ENCODE results near the gene NAALADL2. TPM values are rescaled to one million over a fixed set of nuclear protein-coding genes. Genes with fewer than 3 reads are reported as not detected.

NAALADL2 gene
- polyA plus RNA-seq, 1 donor from 2014 or later: 1.6 TPM

- no peak overlapping the region for H3K4me2 ChIP-seq (ENCODE audit: low read length)
- no peaks in the 10 kb centered on the region for H3K79me2 ChIP-seq (replicated peaks; ENCODE audit: insufficient read depth, low read length)
- TF ChIP-seq CTCF (IDR thresholded peaks at IDR 0.05; ENCODE audit: poor library complexity, severe bottlenecking): no peak
- no peak for TF ChIP-seq EZH2 (IDR thresholded peaks at IDR 0.05; ENCODE audit: borderline replicate concordance, insufficient read depth, low read length, poor library complexity, severe bottlenecking)
- no peak for TF ChIP-seq TAF1 (IDR thresholded peaks at IDR 0.05; ENCODE audit: low read depth)
- TF ChIP-seq REST (IDR thresholded peaks at IDR 0.05; ENCODE audit: borderline replicate concordance): no peak
- no peak for TF ChIP-seq RAD21 (conservative IDR thresholded peaks at IDR 0.05)
- TF ChIP-seq SMC3 (conservative IDR thresholded peaks at IDR 0.05; ENCODE audit: poor library complexity): no peak
- TF ChIP-seq MXI1 (conservative IDR thresholded peaks at IDR 0.05; ENCODE audit: poor library complexity, severe bottlenecking): no peak
- TF ChIP-seq EP300 (conservative IDR thresholded peaks at IDR 0.05; ENCODE audit: poor library complexity, severe bottlenecking): no peak
- no peak for TF ChIP-seq POLR2AphosphoS5 (IDR thresholded peaks at IDR 0.05)
- no peak overlapping the region for H3K4me3 ChIP-seq (ENCODE audit: low read length)
- H3K27ac ChIP-seq (ENCODE audit: low read length): no peak overlapping the region
- no peak overlapping the region for H2AFZ ChIP-seq (ENCODE audit: low read depth, low read length)
- H4K20me1 ChIP-seq (ENCODE audit: insufficient read depth): no peaks in the 10 kb centered on the region
- H3K27me3 ChIP-seq (ENCODE audit: insufficient read depth, low read depth, low read length): no peaks in the 10 kb centered on the region
- no peaks in the 10 kb centered on the region for H3K36me3 ChIP-seq (ENCODE audit: insufficient read depth, low read length)
- no peaks in the 10 kb centered on the region for H3F3A ChIP-seq (ENCODE audit: insufficient read depth, low read length, poor library complexity, severe bottlenecking)
- no peak overlapping the region for H3K9ac ChIP-seq (ENCODE audit: low read length)
- no peaks in the 10 kb centered on the region for H3K9me2 ChIP-seq (ENCODE audit: insufficient read depth, low read length)
- H3K9me3 ChIP-seq (ENCODE audit: low read length): no peaks in the 10 kb centered on the region
These were observed 552.8 kb downstream of the NAALADL2 start for GRCh38 chr3:175411946-175412345.

GRCh38 chr3:175413926-175414325 lies 554.8 kb downstream of the NAALADL2 start:
- H3K9me3 ChIP-seq (ENCODE audit: low read length): no peaks in the 10 kb centered on the region
- H3K9me2 ChIP-seq (ENCODE audit: insufficient read depth, low read length): no peaks in the 10 kb centered on the region
- H3K4me3 ChIP-seq (ENCODE audit: low read length): no peak overlapping the region
- H4K20me1 ChIP-seq (ENCODE audit: insufficient read depth): no peaks in the 10 kb centered on the region
- no peaks in the 10 kb centered on the region for H3K36me3 ChIP-seq (ENCODE audit: insufficient read depth, low read length)
- no peaks in the 10 kb centered on the region for H3K79me2 ChIP-seq (replicated peaks; ENCODE audit: insufficient read depth, low read length)
- H3K27me3 ChIP-seq (ENCODE audit: insufficient read depth, low read depth, low read length): no peaks in the 10 kb centered on the region
- no peak overlapping the region for H3K27ac ChIP-seq (ENCODE audit: low read length)
- no peak for TF ChIP-seq RAD21 (conservative IDR thresholded peaks at IDR 0.05)
- no peak for TF ChIP-seq CTCF (IDR thresholded peaks at IDR 0.05; ENCODE audit: poor library complexity, severe bottlenecking)
- no peak for TF ChIP-seq REST (IDR thresholded peaks at IDR 0.05; ENCODE audit: borderline replicate concordance)
- no peak for TF ChIP-seq MXI1 (conservative IDR thresholded peaks at IDR 0.05; ENCODE audit: poor library complexity, severe bottlenecking)
- TF ChIP-seq SMC3 (conservative IDR thresholded peaks at IDR 0.05; ENCODE audit: poor library complexity): no peak
- no peak for TF ChIP-seq POLR2AphosphoS5 (IDR thresholded peaks at IDR 0.05)
- TF ChIP-seq TAF1 (IDR thresholded peaks at IDR 0.05; ENCODE audit: low read depth): no peak
- TF ChIP-seq EP300 (conservative IDR thresholded peaks at IDR 0.05; ENCODE audit: poor library complexity, severe bottlenecking): no peak
- H2AFZ ChIP-seq (ENCODE audit: low read depth, low read length): no peak overlapping the region
- H3K9ac ChIP-seq (ENCODE audit: low read length): no peak overlapping the region
- no peaks in the 10 kb centered on the region for H3F3A ChIP-seq (ENCODE audit: insufficient read depth, low read length, poor library complexity, severe bottlenecking)
- H3K4me2 ChIP-seq (ENCODE audit: low read length): no peak overlapping the region
